SK-N-SH (cell line): ENCODE measurements around the gene ABCC2.
"Not testable (repeated sequence)": the region's sequence is repeated elsewhere in the genome, so short reads cannot be mapped to it uniquely, and the experiment has no call there.

Experiments used
- EZH2phosphoT487 ChIP-seq: fragments of 200-600 bp; sonication (generic); IDR thresholded peaks from 2 replicates; pipeline ENCODE4 v1.6.1; 2017; ENCODE audit warnings: low read depth, mixed run types, mild to moderate bottlenecking, antibody characterized with exemption, moderate library complexity, borderline replicate concordance
- FOXM1 ChIP-seq: IDR thresholded peaks from 2 replicates; pipeline ENCODE4 v1.4.0; 2012; ENCODE audit warnings: low read depth, mild to moderate bottlenecking
- GABPA ChIP-seq: IDR thresholded peaks from 2 replicates; pipeline ENCODE4 v1.4.0; 2012; ENCODE audit warnings: low read depth, mild to moderate bottlenecking
- JUND ChIP-seq: IDR thresholded peaks from 2 replicates; pipeline ENCODE4 v1.4.0; 2012
- MXI1 ChIP-seq: IDR thresholded peaks from 2 replicates; pipeline ENCODE4 v1.6.1; 2012; ENCODE audit warnings: mild to moderate bottlenecking, low read depth, low read length, improper control_type of control experiment
- POLR2AphosphoS5 ChIP-seq: IDR thresholded peaks from 2 replicates; pipeline ENCODE4 v1.6.1; 2012; ENCODE audit warnings: low read depth, low read length
- RXRA ChIP-seq: IDR thresholded peaks from 2 replicates; pipeline ENCODE4 v1.4.0; 2012; ENCODE audit warnings: low read depth, mild to moderate bottlenecking, borderline replicate concordance
- SIN3A ChIP-seq: IDR thresholded peaks from 2 replicates; pipeline ENCODE4 v1.6.1; 2012; ENCODE audit warnings: low read depth, mild to moderate bottlenecking, low read length, moderate library complexity, borderline replicate concordance
- TAF1 ChIP-seq: IDR thresholded peaks from 2 replicates; pipeline ENCODE4 v1.6.1; 2012; ENCODE audit warnings: low read depth, mild to moderate bottlenecking, low read length, moderate library complexity, borderline replicate concordance
- TF ChIP-seq, protein P1 (sequence below): fragments of 200-600 bp; sonication (generic); IDR thresholded peaks from 2 replicates; pipeline ENCODE4 v1.6.1; 2017; ENCODE audit warnings: antibody characterized with exemption, mild to moderate bottlenecking, moderate library complexity
- TF ChIP-seq, protein P2 (sequence below): fragments of 150-350 bp; IDR thresholded peaks from 2 replicates; pipeline ENCODE4 v1.6.1; 2016; ENCODE audit warnings: mild to moderate bottlenecking, low read depth, low read length

DNA sequence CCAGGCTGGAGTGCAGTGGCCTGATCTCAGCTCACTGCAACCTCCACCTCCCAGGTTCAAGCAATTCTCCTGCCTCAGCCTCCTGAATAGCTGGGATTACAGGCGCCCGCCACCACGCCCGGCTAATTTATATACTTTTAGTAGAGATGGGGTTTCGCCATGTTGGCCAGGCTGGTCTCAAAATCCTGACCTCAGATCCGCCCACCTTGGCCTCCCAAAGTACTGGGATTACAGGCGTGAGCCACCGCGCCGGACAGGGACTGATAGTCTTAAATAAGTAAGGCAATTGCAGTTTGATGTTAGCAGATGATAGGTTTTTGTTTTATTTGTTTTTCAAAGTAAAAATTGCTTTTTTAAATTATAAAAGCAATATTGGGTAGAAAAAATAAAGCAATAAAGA lies 48.3 kb upstream of the ABCC2 start:
- TF ChIP-seq FOXM1, JUND, TAF1, RXRA, POLR2AphosphoS5, SIN3A, MXI1, GABPA, EZH2phosphoT487: not testable (repeated sequence)
- TF ChIP-seq, protein P1, sequence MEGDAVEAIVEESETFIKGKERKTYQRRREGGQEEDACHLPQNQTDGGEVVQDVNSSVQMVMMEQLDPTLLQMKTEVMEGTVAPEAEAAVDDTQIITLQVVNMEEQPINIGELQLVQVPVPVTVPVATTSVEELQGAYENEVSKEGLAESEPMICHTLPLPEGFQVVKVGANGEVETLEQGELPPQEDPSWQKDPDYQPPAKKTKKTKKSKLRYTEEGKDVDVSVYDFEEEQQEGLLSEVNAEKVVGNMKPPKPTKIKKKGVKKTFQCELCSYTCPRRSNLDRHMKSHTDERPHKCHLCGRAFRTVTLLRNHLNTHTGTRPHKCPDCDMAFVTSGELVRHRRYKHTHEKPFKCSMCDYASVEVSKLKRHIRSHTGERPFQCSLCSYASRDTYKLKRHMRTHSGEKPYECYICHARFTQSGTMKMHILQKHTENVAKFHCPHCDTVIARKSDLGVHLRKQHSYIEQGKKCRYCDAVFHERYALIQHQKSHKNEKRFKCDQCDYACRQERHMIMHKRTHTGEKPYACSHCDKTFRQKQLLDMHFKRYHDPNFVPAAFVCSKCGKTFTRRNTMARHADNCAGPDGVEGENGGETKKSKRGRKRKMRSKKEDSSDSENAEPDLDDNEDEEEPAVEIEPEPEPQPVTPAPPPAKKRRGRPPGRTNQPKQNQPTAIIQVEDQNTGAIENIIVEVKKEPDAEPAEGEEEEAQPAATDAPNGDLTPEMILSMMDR: not testable (repeated sequence)
- TF ChIP-seq, protein P2, sequence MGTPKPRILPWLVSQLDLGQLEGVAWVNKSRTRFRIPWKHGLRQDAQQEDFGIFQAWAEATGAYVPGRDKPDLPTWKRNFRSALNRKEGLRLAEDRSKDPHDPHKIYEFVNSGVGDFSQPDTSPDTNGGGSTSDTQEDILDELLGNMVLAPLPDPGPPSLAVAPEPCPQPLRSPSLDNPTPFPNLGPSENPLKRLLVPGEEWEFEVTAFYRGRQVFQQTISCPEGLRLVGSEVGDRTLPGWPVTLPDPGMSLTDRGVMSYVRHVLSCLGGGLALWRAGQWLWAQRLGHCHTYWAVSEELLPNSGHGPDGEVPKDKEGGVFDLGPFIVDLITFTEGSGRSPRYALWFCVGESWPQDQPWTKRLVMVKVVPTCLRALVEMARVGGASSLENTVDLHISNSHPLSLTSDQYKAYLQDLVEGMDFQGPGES: not testable (repeated sequence)
